K562 (cell line): Measurements from ENCODE around the gene PPP1R14C. TPM values are rescaled to one million over a fixed set of nuclear protein-coding genes. Genes with fewer than 3 reads are reported as not detected.

Experiments
- ATF6 ChIP-seq: sonication (generic); formaldehyde crosslinking; IDR thresholded peaks from 2 replicates; pipeline ENCODE4 v1.4.0; 2020; ENCODE audit warnings: mild to moderate bottlenecking, missing genetic modification reagents
- FOXJ2 ChIP-seq: fragments of 200-800 bp; sonication (Bioruptor generic); IDR thresholded peaks from 2 replicates; pipeline ENCODE4 v1.6.1; 2016; ENCODE audit warnings: missing genetic modification characterization, missing compliant biosample characterization
- FOXP1 ChIP-seq: sonication (generic); formaldehyde crosslinking; IDR thresholded peaks from 2 replicates; pipeline ENCODE4 v1.8.0; 2022; ENCODE audit warnings: mild to moderate bottlenecking, missing genetic modification reagents
- HCFC1 ChIP-seq: IDR thresholded peaks from 2 replicates; pipeline ENCODE4 v1.6.1; 2012; ENCODE audit warnings: low read depth, low read length, improper control_type of control experiment
- HMGXB4 ChIP-seq: sonication (generic); formaldehyde crosslinking; IDR thresholded peaks from 2 replicates; pipeline ENCODE4 v1.8.1; 2023; ENCODE audit warnings: mild to moderate bottlenecking, missing genetic modification reagents
- HNRNPL ChIP-seq: fragments of 200-400 bp; formaldehyde crosslinking; IDR thresholded peaks from 2 replicates; pipeline ENCODE4 v1.6.1; 2017; ENCODE audit warnings: low read depth, mild to moderate bottlenecking, low read length
- MYBL2 ChIP-seq, 2 experiments: fragments of 450-650 bp in 1 of 2; sonication (generic) in 1 of 2; formaldehyde crosslinking in 1 of 2; IDR thresholded peaks; 2 replicates each; pipeline versions ENCODE4 v1.6.1 to v1.8.1; 2017 to 2022; ENCODE audit warnings: borderline replicate concordance in 1 of 2, inconsistent platforms in 1 of 2, low read depth in 1 of 2, mild to moderate bottlenecking in 1 of 2, missing genetic modification reagents in 1 of 2, moderate library complexity in 1 of 2
- MYC ChIP-seq, 2 experiments: fragments of 250-450 bp in 1 of 2; sonication (Bioruptor Pico) in 1 of 2; IDR thresholded peaks; 2 replicates each; pipeline versions ENCODE4 v1.5.1 to v1.6.1; 2012 to 2021; ENCODE audit warnings: low read depth in 2 of 2, borderline replicate concordance in 1 of 2, improper control_type of control experiment in 1 of 2, low read length in 1 of 2, mild to moderate bottlenecking in 1 of 2, moderate library complexity in 1 of 2
- NFE2L1 ChIP-seq: fragments of 450-650 bp; IDR thresholded peaks from 2 replicates; pipeline ENCODE4 v1.6.1; 2016; ENCODE audit warnings: missing genetic modification characterization, low read depth, mild to moderate bottlenecking, missing compliant biosample characterization, moderate library complexity, borderline replicate concordance
- ZNF407 ChIP-seq: fragments of 450-650 bp; IDR thresholded peaks from 2 replicates; pipeline ENCODE4 v1.6.1; 2016; ENCODE audit warnings: low read depth
- ZNF41 ChIP-seq: fragments of 250-450 bp; sonication (Bioruptor Pico); conservative IDR thresholded peaks from 2 replicates; pipeline ENCODE4 v1.4.0; 2020; ENCODE audit warnings: mild to moderate bottlenecking
- ZNF445 ChIP-seq: fragments of 250-450 bp; sonication (Bioruptor Pico); IDR thresholded peaks from 2 replicates; pipeline ENCODE4 v1.4.0; 2020; ENCODE audit warnings: low read depth, mild to moderate bottlenecking, moderate library complexity
- ZNF551 ChIP-seq: fragments of 250-450 bp; sonication (Bioruptor Pico); IDR thresholded peaks from 2 replicates; pipeline ENCODE4 v1.5.0; 2021; ENCODE audit warnings: mild to moderate bottlenecking, moderate library complexity
- ZNF780A ChIP-seq: fragments of 250-450 bp; sonication (Bioruptor Pico); IDR thresholded peaks from 2 replicates; pipeline ENCODE4 v1.5.0; 2021; ENCODE audit warnings: mild to moderate bottlenecking
- polyA plus RNA-seq, 8 experiments: library from polyadenylated mRNA; depleted of rRNA in 4 of 8; stranded (reverse) in 5 of 8; unstranded in 3 of 8; fragments of >200 nt; fragmentation: Nextera tagmentation in 2 of 8; fragmentation: Illumina TruSeq in 1 of 8; extraction: Ambion mirVana in 2 of 8; extraction: Trizol in 1 of 8; gene quantifications; 2 replicates each; pipeline versions ENCODE4 v1.2.1 to v1.2.3, GENCODE V29; 2011 to 2014; ENCODE audit warnings: inconsistent platforms in 1 of 8, missing spikeins in 1 of 8
- total RNA-seq, 7 experiments: library from RNA; depleted of rRNA in 6 of 7; stranded (reverse); fragments of >200 nt in 6 of 7; fragmentation: Illumina TruSeq in 2 of 7; extraction: Trizol in 2 of 7; gene quantifications; 2 replicates each; pipeline versions ENCODE4 v1.2.1 to v1.2.3, GENCODE V29; 2011 to 2021; ENCODE audit warnings: low replicate concordance in 1 of 7

Gene PPP1R14C
- total and polyA plus RNA-seq, 9 of the 15 experiments (the other 6 are each of a cell fraction or from before 2014, with no cell fraction given), result 4.5 to 16.6 (median 11.9) TPM

GRCh38 chr6:150142670-150143515, at the start of gene PPP1R14C (continued):
- no peak for TF ChIP-seq FOXJ2
- no peak for TF ChIP-seq ZNF407
- TF ChIP-seq HMGXB4 (CRISPR knock-in tag), result no peak
- TF ChIP-seq ZNF445, result no peak
- TF ChIP-seq ZNF41, result no peak
- no peak for TF ChIP-seq MYBL2 (IDR thresholded peaks at IDR 0.05; ENCODE audit: low read depth)
- TF ChIP-seq MYBL2 (CRISPR knock-in tag; IDR thresholded peaks at IDR 0.05; ENCODE audit: borderline replicate concordance), result no peak
- TF ChIP-seq ZNF551, result no peak
- TF ChIP-seq ATF6, result no peak
- no peak for TF ChIP-seq MYC (IDR thresholded peaks at IDR 0.05; ENCODE audit: low read depth, low read length)
- TF ChIP-seq MYC (CRISPR knock-in tag; IDR thresholded peaks at IDR 0.05; ENCODE audit: borderline replicate concordance, low read depth), result no peak
- TF ChIP-seq FOXP1, result peak; percentile 94; the same call in 1 of the 2 replicates
- no peak for TF ChIP-seq NFE2L1 (tag)
- no peak for TF ChIP-seq ZNF780A (CRISPR knock-in tag)
- TF ChIP-seq HCFC1, result no peak
- no peak for TF ChIP-seq HNRNPL
